GM23248 (cell line): ENCODE data around the gene PTPRE. TPM values are rescaled to one million over a fixed set of nuclear protein-coding genes. Genes with fewer than 3 reads are reported as not detected.

ENCODE experiments used
- DNase-seq: peaks from one replicate; pipeline ENCODE4 v3.0.0-alpha.2; 2015
- H2AFZ ChIP-seq: fragments of 200-600 bp; sonication (generic); 2 replicates; pipeline ENCODE4 v1.6.1; 2016; ENCODE audit warnings: antibody characterized with exemption
- H3F3A ChIP-seq: fragments of 200-600 bp; sonication (generic); 2 replicates; pipeline ENCODE4 v1.6.1; 2016; ENCODE audit warnings: mild to moderate bottlenecking, antibody characterized with exemption, mixed run types; ENCODE audit not compliant: insufficient read depth
- H3K27ac ChIP-seq: fragments of 200-600 bp; sonication (generic); 2 replicates; pipeline ENCODE4 v1.5.1; 2016; ENCODE audit warnings: mild to moderate bottlenecking
- H3K27me3 ChIP-seq: fragments of 200-600 bp; sonication (generic); replicated peaks from 2 replicates; pipeline ENCODE4 v1.6.1; 2016; ENCODE audit warnings: mild to moderate bottlenecking; ENCODE audit not compliant: insufficient read depth
- H3K36me3 ChIP-seq: fragments of 200-600 bp; sonication (generic); 2 replicates; pipeline ENCODE4 v1.6.1; 2016; ENCODE audit warnings: low read depth, mild to moderate bottlenecking
- H3K4me1 ChIP-seq: fragments of 200-600 bp; sonication (generic); 2 replicates; pipeline ENCODE4 v1.6.1; 2016; ENCODE audit warnings: mild to moderate bottlenecking; ENCODE audit not compliant: insufficient read depth
- H3K4me2 ChIP-seq: fragments of 200-600 bp; sonication (generic); one replicate; pipeline ENCODE4 v1.6.1; 2016; ENCODE audit warnings: mild to moderate bottlenecking; ENCODE audit not compliant: unreplicated experiment
- H3K4me3 ChIP-seq: fragments of 200-600 bp; sonication (generic); 2 replicates; pipeline ENCODE4 v1.5.1; 2016; ENCODE audit warnings: mild to moderate bottlenecking
- H3K79me2 ChIP-seq: fragments of 200-600 bp; sonication (generic); 2 replicates; pipeline ENCODE4 v1.6.1; 2016; ENCODE audit warnings: mild to moderate bottlenecking; ENCODE audit not compliant: insufficient read depth
- H3K9ac ChIP-seq: fragments of 200-600 bp; sonication (generic); 2 replicates; pipeline ENCODE4 v1.6.1; 2016; ENCODE audit warnings: mild to moderate bottlenecking
- H3K9me2 ChIP-seq: fragments of 200-600 bp; sonication (generic); 2 replicates; pipeline ENCODE4 v1.6.1; 2016; ENCODE audit warnings: mixed run types, mild to moderate bottlenecking, moderate library complexity; ENCODE audit not compliant: insufficient read depth
- H3K9me3 ChIP-seq: fragments of 200-600 bp; sonication (generic); one replicate; pipeline ENCODE4 v1.6.1; 2017; ENCODE audit warnings: low read depth
- H4K20me1 ChIP-seq: fragments of 200-600 bp; sonication (generic); 2 replicates; pipeline ENCODE4 v1.6.0; 2016; ENCODE audit not compliant: insufficient read depth
- EZH2 ChIP-seq: fragments of 200-600 bp; sonication (generic); IDR thresholded peaks from 2 replicates; pipeline ENCODE4 v1.6.1; 2018; ENCODE audit warnings: antibody characterized with exemption, mild to moderate bottlenecking; ENCODE audit not compliant: insufficient read depth, poor library complexity, severe bottlenecking
- EZH2phosphoT487 ChIP-seq: fragments of 200-600 bp; sonication (generic); IDR thresholded peaks from 2 replicates; pipeline ENCODE4 v1.6.1; 2018; ENCODE audit warnings: antibody characterized with exemption, moderate library complexity, mild to moderate bottlenecking, low read depth; ENCODE audit not compliant: insufficient read depth
- WGBS, 2 experiments: methylation state at CpG; one replicate each; pipeline ENCODE4 v1.1.6; 2015 to 2017; ENCODE audit warnings: low lambda C conversion rate in 2 of 2, low coverage in 1 of 2; ENCODE audit errors: missing lambda C conversion rate in 2 of 2; 5-methylcytosine and 5-hydroxymethylcytosine counted together
- in situ Hi-C: fragments of 300-500 bp; cut with MboI; formaldehyde crosslinking; loops from 2 replicates; pipeline ENCODE4 v1.15.0; 2020
- polyA plus RNA-seq: library from polyadenylated mRNA; unstranded; fragments of >200 nt; fragmentation: Nextera tagmentation; extraction: Ambion mirVana; gene quantifications from 2 replicates; pipeline ENCODE4 v1.2.1, GENCODE V29; 2016
- total RNA-seq: library from RNA; depleted of rRNA; stranded (reverse); fragments of >200 nt; shearing (Covaris generic); gene quantifications from 2 replicates; pipeline ENCODE4 v1.2.3, GENCODE V29; 2014

PTPRE gene
- total and polyA plus RNA-seq, 2 experiments from 2014 or later, result 2.7 to 4.7 TPM

DNA sequence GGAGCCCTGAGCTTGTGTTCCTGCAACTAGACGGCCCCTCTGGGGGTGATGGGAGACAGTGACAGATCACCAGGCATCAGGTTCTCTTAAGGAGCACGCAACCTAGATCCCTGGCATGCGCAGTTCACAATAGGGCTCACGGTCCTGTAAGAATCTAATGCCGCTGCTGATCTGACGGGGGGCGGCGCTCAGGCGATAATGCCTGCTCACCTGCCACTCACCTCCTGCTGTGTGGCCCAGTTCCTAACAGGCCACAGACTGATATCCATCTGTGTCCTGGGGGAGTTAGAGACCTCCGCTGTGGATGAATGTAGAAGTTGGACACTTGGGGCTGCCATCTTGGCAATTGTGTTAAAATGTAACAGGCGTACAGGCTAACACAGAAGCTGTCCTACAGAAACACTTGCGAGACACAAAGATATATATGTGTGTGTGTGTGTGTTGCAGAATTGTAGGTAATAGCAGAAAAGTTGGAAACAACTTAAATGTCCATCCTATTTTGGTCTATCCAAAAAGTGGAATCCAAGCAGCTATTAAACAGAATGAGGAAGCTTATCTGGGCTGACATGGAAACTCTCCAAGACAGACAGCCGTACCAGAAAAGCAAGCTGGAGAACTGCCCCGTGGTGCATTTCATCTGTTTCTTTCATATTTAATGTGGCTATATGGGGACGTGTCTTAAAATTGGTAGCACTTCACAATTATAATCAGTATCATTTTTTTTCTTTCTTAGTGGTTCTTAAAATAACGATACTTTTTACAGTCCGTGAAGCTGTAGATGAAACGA, 136.5 kb downstream of the PTPRE start:
- Histone ChIP-seq H3K79me2 (no peaks in the 10 kb centered on the region), H3K27me3 (no peaks in the 10 kb centered on the region), H3K4me2 (no peak overlapping the region), H3K9me2 (no peaks in the 10 kb centered on the region), H3F3A (no peaks in the 10 kb centered on the region), H3K36me3 (no peaks in the 10 kb centered on the region), H3K9ac (no peak overlapping the region), H2AFZ (no peak overlapping the region), H3K27ac (no peak overlapping the region), H4K20me1 (no peaks in the 10 kb centered on the region), H3K4me3 (no peak overlapping the region), H3K4me1 (0 out of 2 replicates have a peak, but pooled peaks cover 7% of the 10 kb centered on the region), H3K9me3 (no peaks in the 10 kb centered on the region)
- TF ChIP-seq EZH2phosphoT487 (no peak), EZH2 (no peak)
- 81 to 82% methylated on average over 18 of the region's 18 CpGs for WGBS, 2 experiments
- in situ Hi-C loops, result no loop called here
- no peak for DNase-seq

DNA sequence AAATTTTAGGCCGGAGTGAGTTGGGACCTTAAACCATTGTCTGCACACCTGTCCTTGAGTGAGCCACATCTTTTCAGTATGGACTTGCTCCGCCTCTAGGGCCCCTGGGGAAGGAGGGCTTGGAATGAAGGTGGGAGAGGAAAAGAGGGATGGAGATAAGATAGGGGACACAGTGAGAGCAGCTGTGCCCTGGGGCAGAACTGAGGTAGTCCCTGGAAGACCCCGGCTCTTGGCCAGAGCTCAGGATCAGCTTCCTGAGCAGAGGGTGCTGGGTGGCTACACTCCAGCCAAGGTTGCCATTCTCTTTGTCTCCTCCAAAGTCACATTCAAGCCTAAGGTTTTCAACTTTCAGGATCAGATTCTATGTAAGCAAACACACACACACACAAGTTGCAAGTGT, 137.3 kb downstream of the PTPRE start:
- Histone ChIP-seq H3K79me2 (no peaks in the 10 kb centered on the region), H3K27ac (no peak overlapping the region), H3F3A (no peaks in the 10 kb centered on the region), H3K4me2 (no peak overlapping the region), H2AFZ (no peak overlapping the region), H3K9me3 (no peaks in the 10 kb centered on the region), H3K9ac (no peak overlapping the region), H3K4me1 (0 out of 2 replicates have a peak, but pooled peaks cover 7% of the 10 kb centered on the region), H3K27me3 (no peaks in the 10 kb centered on the region), H3K9me2 (no peaks in the 10 kb centered on the region), H4K20me1 (no peaks in the 10 kb centered on the region), H3K36me3 (no peaks in the 10 kb centered on the region), H3K4me3 (no peak overlapping the region)
- DNase-seq, result no peak
- TF ChIP-seq EZH2phosphoT487 (no peak), EZH2 (no peak)
- in situ Hi-C loops, result no loop called here
- whole genome bisulfite sequencing, 2 experiments, result 86 to 87% methylated on average over 3 of the region's 3 CpGs

DNA sequence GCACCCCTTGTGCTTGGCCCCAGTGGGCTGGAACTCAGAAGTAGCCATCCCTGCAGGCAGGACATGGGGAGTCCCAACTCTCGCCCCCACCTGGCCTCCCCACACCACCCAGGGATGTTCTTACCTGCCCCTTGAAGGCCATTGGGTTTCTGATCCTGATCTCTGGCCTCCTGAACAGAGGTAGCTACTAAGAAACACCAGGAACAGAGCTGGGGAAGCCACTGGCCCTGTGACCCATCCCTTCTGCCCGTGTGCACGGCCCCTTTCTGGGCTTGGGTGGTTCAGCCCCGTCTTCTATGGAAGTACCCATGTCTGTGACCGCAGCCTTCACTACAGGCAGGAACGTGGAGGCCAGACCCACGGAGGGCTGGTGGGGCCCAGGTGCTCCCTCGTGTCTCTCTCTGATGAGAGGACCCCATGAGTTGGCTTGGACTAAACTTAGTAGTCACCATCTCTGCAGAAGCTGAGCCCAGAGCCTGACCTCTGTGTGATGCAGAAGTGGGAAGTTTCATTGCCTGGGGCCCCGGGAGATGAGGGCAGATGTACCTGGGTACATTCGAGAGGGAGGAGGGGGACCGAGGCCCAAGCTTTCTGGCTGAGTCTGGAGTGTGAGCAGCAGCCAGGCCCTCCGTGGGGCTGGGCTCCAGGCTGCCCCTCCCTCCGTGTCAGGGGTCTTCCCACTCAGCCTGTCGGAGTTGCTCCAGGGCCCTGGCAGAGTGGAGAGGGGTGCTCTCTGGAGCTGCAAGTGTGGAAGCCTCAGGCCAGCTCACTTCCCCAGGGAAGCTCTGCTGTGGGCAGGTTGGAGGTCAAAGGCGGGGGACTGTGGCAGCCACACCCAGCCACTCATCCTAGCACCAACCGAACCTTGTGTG, 138.3 kb downstream of the PTPRE start:
- Histone ChIP-seq H2AFZ (no peak overlapping the region), H3K79me2 (no peaks in the 10 kb centered on the region), H3K4me3 (no peak overlapping the region), H3K36me3 (no peaks in the 10 kb centered on the region), H3K9me3 (no peaks in the 10 kb centered on the region), H3K9ac (no peak overlapping the region), H4K20me1 (no peaks in the 10 kb centered on the region), H3K27me3 (no peaks in the 10 kb centered on the region), H3K9me2 (no peaks in the 10 kb centered on the region), H3K27ac (no peak overlapping the region), H3K4me2 (no peak overlapping the region), H3K4me1 (0 out of 2 replicates have a peak, but pooled peaks cover 7% of the 10 kb centered on the region), H3F3A (no peaks in the 10 kb centered on the region)
- WGBS, 2 experiments, result 79% methylated on average over 16 of the region's 16 CpGs
- no peak for TF ChIP-seq EZH2phosphoT487
- DNase-seq, result no peak
- in situ Hi-C loops, result no loop called here

DNA sequence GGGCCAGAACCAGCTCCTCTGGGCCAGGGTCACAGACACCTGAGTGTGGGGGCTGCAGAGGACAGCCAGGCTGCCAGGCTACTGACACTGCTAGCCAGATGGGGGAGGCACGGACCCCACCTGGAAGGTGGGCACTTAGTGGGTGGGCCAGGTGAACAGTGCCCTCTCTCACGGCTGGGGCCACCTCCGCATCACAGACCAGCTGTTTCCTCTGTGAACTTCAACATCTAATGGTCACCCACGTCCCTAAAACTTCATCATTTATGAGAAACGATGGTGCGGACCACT, 138.9 kb downstream of the PTPRE start:
- no peak overlapping the region for H3K27ac ChIP-seq
- H3K9me2 ChIP-seq, result no peaks in the 10 kb centered on the region
- no peaks in the 10 kb centered on the region for H3K79me2 ChIP-seq
- DNase-seq, result no peak
- H3K9ac ChIP-seq, result no peak overlapping the region
- H3K27me3 ChIP-seq, result no peaks in the 10 kb centered on the region
- no peaks in the 10 kb centered on the region for H3K36me3 ChIP-seq
- H2AFZ ChIP-seq, result no peak overlapping the region
- 75% methylated on average over 6 of the region's 6 CpGs for WGBS, 2 experiments
- no peak for TF ChIP-seq EZH2phosphoT487
- no peak for TF ChIP-seq EZH2
- no peaks in the 10 kb centered on the region for H3F3A ChIP-seq
- H3K4me3 ChIP-seq, result no peak overlapping the region
- peaks cover 9% of the 10 kb centered on the region; the same call in 1 of the 2 replicates for H3K4me1 ChIP-seq
- no peaks in the 10 kb centered on the region for H4K20me1 ChIP-seq
- no peak overlapping the region for H3K4me2 ChIP-seq
- in situ Hi-C loops, result no loop called here
- no peaks in the 10 kb centered on the region for H3K9me3 ChIP-seq
